NCI-H2227 treated with DMSO at 0.1 percent for 48 hours (cell line): Measurements from ENCODE around the gene IRF1.

Experiments
- DNase-seq: peaks from one replicate; lab custom pipeline; 2025; lab: John Stamatoyannopoulos, UW

The IRF1 gene

DNA sequence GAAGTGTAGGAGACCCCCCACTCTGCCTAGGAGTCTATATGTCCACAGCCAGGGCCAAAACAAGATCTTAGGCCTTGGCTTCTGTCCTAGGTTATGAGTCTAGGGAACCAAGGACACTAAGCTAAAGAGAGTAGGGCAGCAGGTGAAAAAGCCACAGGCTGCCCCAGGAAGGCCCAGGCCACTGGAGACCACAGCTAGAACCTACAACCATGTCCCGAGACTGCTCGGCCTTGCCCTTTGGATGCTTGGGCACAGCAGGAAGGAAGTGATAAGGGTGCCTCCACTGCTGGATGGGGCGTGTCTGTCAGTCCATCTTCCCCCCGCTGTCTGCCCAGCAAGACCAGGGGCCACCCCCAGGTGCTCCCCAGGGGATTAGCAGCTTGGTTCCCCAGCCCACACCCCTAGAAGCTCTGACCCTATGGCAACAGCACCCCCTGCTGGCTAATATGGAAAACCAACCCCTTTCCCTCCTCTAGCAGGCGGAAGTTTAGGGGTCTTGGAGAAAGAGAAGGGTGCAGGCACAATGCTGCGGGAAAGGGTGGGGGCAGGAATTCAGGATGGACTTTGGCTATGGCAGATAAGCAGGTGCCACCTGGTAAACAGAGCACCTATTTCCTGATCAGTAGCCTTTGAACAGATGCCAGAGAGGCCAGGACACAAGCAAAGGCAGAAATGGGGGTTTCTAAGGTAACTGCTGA lies 10.5 kb upstream of the IRF1 start:
- DNase-seq: no peak

GRCh38 chr5:132500244-132500930 lies 9.8 kb upstream of the IRF1 start:
- no peak for DNase-seq

DNA sequence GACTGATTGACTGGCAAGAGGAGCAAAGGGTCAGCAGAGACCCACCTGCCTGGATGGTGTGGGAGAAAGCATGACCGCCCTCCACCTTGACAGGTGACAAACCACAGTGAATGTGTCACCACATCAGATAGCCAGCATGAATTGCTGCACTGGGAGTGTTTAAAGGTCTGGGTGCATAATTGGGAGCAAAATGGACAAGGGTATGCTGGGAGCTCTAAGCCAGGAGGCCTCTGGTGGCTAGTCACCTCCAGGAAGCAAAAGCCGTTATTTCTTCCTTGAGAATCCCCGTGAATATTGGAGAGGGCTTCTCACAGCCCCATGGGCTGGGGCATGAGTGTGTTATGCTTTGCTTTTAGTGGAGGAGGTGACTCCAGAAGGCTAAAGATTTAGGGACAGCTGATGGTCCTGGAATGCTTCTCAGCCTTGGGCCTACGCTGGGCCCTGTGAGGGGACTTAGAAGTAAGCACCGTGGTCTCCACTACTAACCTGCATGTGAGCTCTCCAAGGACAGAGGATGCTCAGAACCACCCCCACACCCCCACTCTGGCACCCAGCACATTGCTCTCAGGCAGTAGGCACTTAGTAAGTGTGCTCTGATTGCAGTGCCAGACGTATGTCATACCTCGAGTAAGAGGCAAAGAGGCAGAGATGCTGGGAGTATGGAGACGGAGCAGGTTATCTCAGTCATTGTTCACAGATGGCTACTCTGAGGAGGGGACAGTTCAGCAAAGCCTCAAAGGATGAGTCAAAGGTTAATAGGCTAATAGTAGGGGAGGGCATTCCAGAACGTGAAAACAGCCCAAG lies 9.1 kb upstream of the IRF1 start:
- DNase-seq: no peak

DNA sequence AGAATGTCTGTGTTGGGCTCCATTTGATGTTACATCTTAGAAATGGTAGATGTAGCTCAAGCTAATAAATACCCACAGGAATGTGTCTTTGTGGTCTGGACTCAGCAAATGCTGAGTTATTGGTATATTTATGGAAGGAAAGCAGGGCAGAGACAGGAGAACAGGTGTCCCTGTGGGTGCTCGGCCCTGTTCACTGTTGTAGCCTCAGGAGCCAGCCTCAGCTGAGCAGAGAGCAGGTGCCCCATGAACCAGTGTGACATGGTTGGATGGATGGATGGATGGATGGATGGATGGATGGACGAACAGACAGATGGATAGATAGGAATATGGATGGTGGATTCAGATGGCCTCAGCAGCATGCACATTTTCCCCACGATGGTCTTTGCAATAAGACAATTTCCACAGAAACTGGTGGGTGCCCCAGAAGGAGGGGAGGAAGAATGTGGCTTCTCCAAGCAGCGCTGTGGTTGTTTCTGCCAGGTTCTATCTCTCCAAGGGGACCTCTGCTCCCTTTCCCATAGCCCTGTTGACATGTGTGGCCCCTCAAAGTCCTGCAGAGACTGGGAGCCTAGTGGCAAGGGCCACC lies 8.2 kb upstream of the IRF1 start:
- DNase-seq: no peak

DNA sequence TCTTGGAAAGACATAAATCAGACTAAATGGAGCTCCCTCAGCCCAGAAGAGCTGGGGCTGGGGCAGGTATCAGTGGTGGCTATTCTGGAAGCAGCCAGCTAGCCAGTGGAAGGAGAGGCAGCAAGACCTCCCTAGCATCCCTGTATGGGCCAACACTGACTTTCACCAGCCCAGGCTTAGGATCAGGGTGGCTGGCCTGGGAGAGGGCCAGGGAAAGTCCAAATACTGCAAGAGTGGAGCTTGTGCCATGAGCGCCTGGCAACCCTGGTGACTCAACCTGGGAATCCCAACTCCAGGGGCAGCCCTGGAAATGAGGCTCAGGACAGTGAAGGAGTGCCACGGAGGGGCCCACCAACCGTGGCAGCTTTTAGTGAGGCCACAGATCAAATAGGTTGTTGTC lies 7.6 kb upstream of the IRF1 start:
- DNase-seq: no peak

GRCh38 chr5:132497488-132497997 lies 7.0 kb upstream of the IRF1 start:
- no peak for DNase-seq

GRCh38 chr5:132496631-132497487 lies 6.3 kb upstream of the IRF1 start:
- DNase-seq: peak; percentile 37

- DNase-seq: peak; percentile 24
These were observed 5.6 kb upstream of the IRF1 start for GRCh38 chr5:132496191-132496630.

GRCh38 chr5:132495667-132496190 lies 5.2 kb upstream of the IRF1 start:
- peak; percentile 6 for DNase-seq

- no peak for DNase-seq
These were observed 3.2 kb upstream of the IRF1 start for GRCh38 chr5:132493821-132494220.

- DNase-seq: no peak
These were observed 2.7 kb upstream of the IRF1 start for GRCh38 chr5:132493241-132493640.

DNA sequence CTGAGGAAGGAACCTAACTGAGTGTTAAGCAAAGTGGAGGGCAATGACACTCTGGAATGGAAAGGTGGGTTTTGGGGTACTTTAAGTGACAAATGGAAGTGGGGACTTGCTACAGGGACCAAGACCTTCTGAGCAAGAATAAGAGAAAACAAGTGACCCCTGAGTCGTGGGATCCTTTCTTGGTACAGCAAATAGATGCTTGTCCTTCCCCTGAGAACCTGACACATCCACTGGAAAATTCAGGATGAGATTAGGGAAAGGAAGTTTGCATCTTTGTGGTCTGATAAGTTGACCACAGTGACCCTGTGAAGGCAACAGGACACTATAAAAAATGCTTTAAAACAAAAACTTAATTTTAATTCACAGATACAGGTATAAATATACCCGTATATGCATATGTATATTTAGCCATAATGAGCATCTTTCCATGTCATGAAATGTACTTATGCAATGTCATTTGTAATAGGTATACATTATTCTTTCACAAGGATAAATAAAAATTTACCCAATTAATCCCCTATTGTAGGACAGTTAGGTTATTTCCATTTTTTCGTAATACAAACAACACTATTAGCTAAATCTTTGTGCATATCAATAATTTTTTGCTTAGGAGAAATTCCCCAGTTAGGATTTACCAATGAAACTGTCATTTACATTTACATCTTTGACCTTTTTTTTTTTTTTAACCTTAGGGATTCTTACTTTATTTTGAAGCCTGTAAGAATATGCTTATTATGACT lies 2.0 kb upstream of the IRF1 start:
- no peak for DNase-seq

DNA sequence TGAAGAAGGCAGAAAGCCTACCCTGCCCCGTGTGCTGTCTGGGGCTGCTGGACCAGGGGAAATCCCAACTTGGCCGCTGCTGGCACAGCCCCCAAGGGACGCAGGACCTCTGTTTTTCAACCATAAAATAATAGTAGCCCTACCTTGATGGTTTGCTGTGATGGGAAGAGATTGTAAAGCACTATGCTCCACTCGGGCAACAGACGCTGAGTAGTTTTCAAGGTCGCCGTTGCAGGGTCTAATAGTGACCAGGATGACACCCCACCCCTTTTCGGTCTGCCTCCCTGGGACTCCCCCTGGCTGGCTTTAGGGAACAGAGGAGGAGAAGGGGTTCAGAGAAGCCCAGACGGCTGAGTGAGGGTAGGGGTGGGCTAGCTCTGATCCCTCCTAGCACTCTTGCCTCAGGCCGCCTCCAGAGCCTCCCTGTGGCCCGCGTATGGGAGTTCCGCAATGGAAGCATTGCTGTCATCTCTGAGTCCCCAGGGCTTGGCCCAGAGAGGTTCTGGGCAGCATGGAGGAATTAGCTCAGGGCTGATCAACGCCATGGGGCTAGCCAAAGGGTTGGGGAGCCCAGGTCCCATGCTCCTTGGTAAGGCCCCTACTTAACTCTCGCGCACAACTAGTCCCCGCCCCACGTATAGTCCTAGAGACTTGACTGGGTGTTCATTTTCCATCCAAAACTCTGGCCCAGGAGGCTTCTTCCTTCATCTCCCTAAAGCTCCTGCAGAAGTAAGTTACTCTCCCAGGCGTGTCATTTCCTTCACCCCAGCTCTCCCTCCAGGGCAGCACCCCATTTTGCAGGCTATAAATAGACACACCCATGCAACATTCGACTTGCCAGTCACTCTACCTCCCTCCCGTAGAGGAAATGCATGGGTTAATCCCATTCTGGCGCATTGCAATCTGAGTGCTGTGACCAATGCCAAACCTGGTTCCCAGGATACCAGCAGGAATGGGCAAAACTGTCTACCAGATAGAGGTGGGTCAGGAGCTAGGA lies 1.1 kb upstream of the IRF1 start:
- DNase-seq: no peak

- peak; percentile 22 for DNase-seq
These were observed 596 bp downstream of the IRF1 start for GRCh38 chr5:132489871-132490483.

DNA sequence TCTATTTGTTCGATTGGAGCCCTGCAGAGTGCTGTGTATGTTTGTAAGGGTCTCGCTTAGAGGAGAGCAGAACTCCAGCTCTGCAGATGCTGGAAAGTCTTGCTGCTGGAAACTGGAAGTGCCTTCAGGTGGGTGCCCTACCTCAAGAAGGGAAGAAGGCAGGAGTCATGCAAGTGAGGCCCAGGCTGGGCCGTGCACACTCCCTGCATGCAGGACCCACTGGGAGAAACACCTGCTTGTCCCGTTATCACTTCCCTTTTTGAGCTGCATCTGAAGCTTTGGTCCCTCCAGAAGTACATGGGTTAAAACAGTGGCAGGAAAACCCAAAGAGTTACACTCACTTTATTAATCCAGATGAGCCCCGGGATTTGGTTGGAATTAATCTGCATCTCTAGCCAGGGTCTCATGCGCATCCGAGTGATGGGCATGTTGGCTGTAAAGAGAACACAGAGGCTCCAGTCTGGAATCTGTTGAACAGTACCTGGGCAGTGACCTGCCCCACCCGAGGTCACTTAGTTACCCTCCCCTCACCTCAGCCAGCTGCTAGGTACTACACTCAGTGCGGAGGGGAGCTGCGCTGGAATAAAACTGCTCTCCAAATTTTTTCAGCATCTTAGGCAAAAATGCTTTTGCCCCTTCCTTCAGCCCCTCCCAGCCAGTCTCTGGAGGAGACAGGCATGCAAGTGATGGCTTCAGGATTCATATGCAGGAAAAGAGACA lies 1.4 kb downstream of the IRF1 start:
- no peak for DNase-seq

- no peak for DNase-seq
These were observed 2.0 kb downstream of the IRF1 start for GRCh38 chr5:132488590-132488989.

DNA sequence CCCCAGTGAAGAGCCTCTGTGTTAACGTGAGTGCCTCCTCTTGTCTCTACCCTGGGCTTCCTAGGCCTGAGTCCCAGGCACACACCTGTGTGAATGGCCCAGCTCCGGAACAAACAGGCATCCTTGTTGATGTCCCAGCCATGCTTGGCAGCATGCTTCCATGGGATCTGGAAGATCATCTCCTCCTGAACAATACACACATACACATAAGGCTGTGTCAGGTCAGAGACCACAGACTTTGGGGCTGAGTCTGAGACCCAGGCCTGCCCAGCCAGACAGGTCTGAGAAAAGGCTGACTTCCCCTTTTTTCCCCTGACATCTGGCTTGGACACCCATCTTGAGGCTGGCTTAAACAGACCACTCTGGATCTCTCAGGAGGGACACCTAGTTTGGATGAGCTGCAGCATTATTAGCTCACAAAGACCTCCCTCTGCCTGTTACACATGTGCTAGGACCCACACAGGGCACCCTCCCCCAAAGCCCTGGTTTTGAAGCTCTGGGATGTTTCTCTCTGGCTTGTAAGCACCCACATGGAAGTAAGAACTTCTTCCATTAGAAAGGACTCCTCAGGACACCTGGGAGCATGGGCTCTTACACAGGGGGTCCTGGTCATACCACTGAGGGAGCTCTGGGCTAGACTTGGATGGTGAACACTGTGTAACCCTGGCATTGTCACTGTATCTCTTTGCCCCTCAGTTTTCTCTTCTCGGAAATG lies 2.6 kb downstream of the IRF1 start:
- DNase-seq: no peak
